ENCODE data around the gene GP9.
"Not testable (repeated sequence)": the region's sequence is repeated elsewhere in the genome, so short reads cannot be mapped to it uniquely, and the experiment has no call there.

GP9 gene

GRCh38 chr3:129081503-129081902 lies 20.9 kb downstream of the GP9 start:
- DNase-seq = no peak

- DNase-seq = no peak
Observed at GRCh38 chr3:129082026-129082425, 21.4 kb downstream of the GP9 start.

- DNase-seq = no peak
Observed at GRCh38 chr3:129084501-129084900, 23.9 kb downstream of the GP9 start.

GRCh38 chr3:129085165-129085715 lies 24.7 kb downstream of the GP9 start:
- no peak for DNase-seq

GRCh38 chr3:129085818-129086217 lies 25.2 kb downstream of the GP9 start:
- no peak for DNase-seq

GRCh38 chr3:129087138-129087702 lies 26.6 kb downstream of the GP9 start:
- DNase-seq = no peak

- DNase-seq = not testable (repeated sequence)
Observed at GRCh38 chr3:129087904-129088303, 27.3 kb downstream of the GP9 start.

GRCh38 chr3:129088312-129088711 lies 27.7 kb downstream of the GP9 start:
- not testable (repeated sequence) for DNase-seq

GRCh38 chr3:129095285-129095684 lies 34.7 kb downstream of the GP9 start:
- DNase-seq = no peak

GRCh38 chr3:129100274-129100673 lies 39.7 kb downstream of the GP9 start:
- DNase-seq = no peak

- no peak for DNase-seq
Observed at GRCh38 chr3:129101370-129102138, 41.0 kb downstream of the GP9 start.

- DNase-seq = no peak
Observed at GRCh38 chr3:129103296-129103695, 42.7 kb downstream of the GP9 start.

GRCh38 chr3:129104051-129104450 lies 43.5 kb downstream of the GP9 start:
- no peak for DNase-seq

- no peak for DNase-seq
Observed at GRCh38 chr3:129104498-129105079, 44.0 kb downstream of the GP9 start.

- DNase-seq = no peak
Observed at GRCh38 chr3:129105862-129106261, 45.3 kb downstream of the GP9 start.

- no peak for DNase-seq
Observed at GRCh38 chr3:129106320-129106719, 45.7 kb downstream of the GP9 start.

- no peak for DNase-seq
Observed at GRCh38 chr3:129106866-129107565, 46.4 kb downstream of the GP9 start.

GRCh38 chr3:129107793-129108192 lies 47.2 kb downstream of the GP9 start:
- DNase-seq = no peak

GRCh38 chr3:129111076-129111780 lies 50.6 kb downstream of the GP9 start:
- not testable (repeated sequence) for DNase-seq
